ENCODE results near the gene RNF220. TPM values are rescaled to one million over a fixed set of nuclear protein-coding genes. Genes with fewer than 3 reads are reported as not detected.

The RNF220 gene
- total and polyA plus RNA-seq, 7 donors: 49.5 to 122 (median 82.8) TPM

- H3K9me3 ChIP-seq: no peaks in the 10 kb centered on the region
- H3K27ac ChIP-seq: no peak overlapping the region
- DNase-seq: no peak
- TF ChIP-seq EP300 (IDR thresholded peaks at IDR 0.05) (no peak), POLR2AphosphoS5 (IDR thresholded peaks at IDR 0.05) (no peak), POLR2A (IDR thresholded peaks at IDR 0.05) (no peak), CTCF (IDR thresholded peaks at IDR 0.05) (no peak)
- H3K4me1 ChIP-seq: no peaks in the 10 kb centered on the region
- no peaks in the 10 kb centered on the region for H3K36me3 ChIP-seq
- WGBS, 2 donors: 56 to 66% methylated on average over 4 of the region's 4 CpGs
- intact Hi-C loops (cut with DNase I): no loop called here
- no peaks in the 10 kb centered on the region for H3K27me3 ChIP-seq
- no peak overlapping the region for H3K4me3 ChIP-seq
These were observed 43.6 kb upstream of the RNF220 start for GRCh38 chr1:44361478-44361877.

DNA sequence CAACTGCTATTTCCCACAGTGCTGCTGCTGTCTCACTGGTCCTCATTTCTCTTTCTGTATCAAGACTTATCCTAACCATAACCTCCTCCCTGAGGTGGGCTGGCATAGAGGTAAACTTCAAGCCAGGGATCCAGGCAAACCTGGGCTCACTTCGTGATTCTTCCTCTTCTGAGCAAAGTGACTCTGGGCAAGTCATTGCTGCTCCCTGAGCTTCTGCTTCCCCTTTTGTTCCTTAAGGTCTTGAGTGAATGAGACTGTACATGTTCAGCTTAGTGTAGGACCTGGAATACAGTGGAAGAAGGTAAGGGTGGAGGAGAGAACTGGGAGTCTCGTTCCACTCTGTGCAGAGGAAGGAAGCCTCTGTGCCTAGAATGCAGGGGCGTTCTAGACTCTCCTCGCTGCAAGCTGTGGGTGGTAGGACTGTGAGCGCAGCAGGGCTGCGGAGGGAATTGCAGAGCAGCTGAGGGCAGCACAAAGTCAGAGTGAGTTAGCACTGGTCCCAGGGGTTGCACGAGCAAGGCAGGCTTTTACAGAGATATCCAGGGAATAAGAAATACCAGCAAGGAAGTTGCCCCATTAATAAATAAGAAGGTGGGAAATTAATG, 38.6 kb upstream of the RNF220 start:
- H3K27me3 ChIP-seq: no peaks in the 10 kb centered on the region
- no peak for DNase-seq
- intact Hi-C loops (cut with DNase I): no loop called here
- H3K4me3 ChIP-seq: no peak overlapping the region
- no peak overlapping the region for H3K27ac ChIP-seq
- H3K9me3 ChIP-seq: no peaks in the 10 kb centered on the region
- WGBS, 2 donors: 88 to 90% methylated on average over 7 of the region's 7 CpGs
- TF ChIP-seq POLR2AphosphoS5 (IDR thresholded peaks at IDR 0.05) (no peak), CTCF (IDR thresholded peaks at IDR 0.05) (no peak), POLR2A (IDR thresholded peaks at IDR 0.05) (no peak), EP300 (IDR thresholded peaks at IDR 0.05) (no peak)
- no peaks in the 10 kb centered on the region for H3K4me1 ChIP-seq
- H3K36me3 ChIP-seq: no peaks in the 10 kb centered on the region

- no peaks in the 10 kb centered on the region for H3K9me3 ChIP-seq
- DNase-seq: no peak
- TF ChIP-seq CTCF (IDR thresholded peaks at IDR 0.05): no peak
- TF ChIP-seq POLR2A (IDR thresholded peaks at IDR 0.05): no peak
- no peak for TF ChIP-seq POLR2AphosphoS5 (IDR thresholded peaks at IDR 0.05)
- TF ChIP-seq EP300 (IDR thresholded peaks at IDR 0.05): no peak
- no peaks in the 10 kb centered on the region for H3K27me3 ChIP-seq
- H3K4me3 ChIP-seq: no peak overlapping the region
- no peaks in the 10 kb centered on the region for H3K36me3 ChIP-seq
- H3K4me1 ChIP-seq: no peaks in the 10 kb centered on the region
- intact Hi-C loops (cut with DNase I): no loop called here
- WGBS, 2 donors: 63 to 69% methylated on average over 1 of the region's 1 CpG
- no peak overlapping the region for H3K27ac ChIP-seq
These were observed 37.1 kb upstream of the RNF220 start for GRCh38 chr1:44367944-44368343.

GRCh38 chr1:44368471-44369151, 36.4 kb upstream of the RNF220 start:
- H3K4me3 ChIP-seq: no peak overlapping the region
- no peaks in the 10 kb centered on the region for H3K4me1 ChIP-seq
- H3K27me3 ChIP-seq: no peaks in the 10 kb centered on the region
- H3K36me3 ChIP-seq: no peaks in the 10 kb centered on the region
- WGBS, 2 donors: 90% methylated on average over 12 of the region's 12 CpGs
- H3K27ac ChIP-seq: no peak overlapping the region
- H3K9me3 ChIP-seq: no peaks in the 10 kb centered on the region
- no peak for DNase-seq
- intact Hi-C loops (cut with DNase I): no loop called here
- TF ChIP-seq POLR2A (IDR thresholded peaks at IDR 0.05): no peak
- TF ChIP-seq CTCF (IDR thresholded peaks at IDR 0.05): no peak

DNA sequence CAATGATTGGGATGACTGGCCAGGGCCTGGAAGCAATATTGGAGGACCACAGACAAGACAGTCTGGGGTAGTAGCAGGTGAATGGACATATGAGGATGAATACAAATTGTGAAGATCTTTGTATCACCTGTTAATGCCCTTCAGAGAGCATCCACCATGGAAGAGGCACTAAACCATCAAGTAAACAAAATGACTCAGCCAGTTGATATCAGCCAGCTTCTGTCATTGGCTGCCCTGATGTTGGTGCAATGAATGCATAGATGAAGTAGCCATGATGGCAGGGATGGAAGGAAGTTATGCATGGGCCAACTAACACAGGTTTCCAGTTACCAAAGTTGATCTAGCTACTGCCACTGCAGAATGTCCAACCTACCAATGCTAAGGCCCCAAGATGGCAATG, 33.8 kb upstream of the RNF220 start:
- intact Hi-C loops (cut with DNase I): no loop called here
- H3K27me3 ChIP-seq: no peaks in the 10 kb centered on the region

More for the DNA sequence above, 33.8 kb upstream of the RNF220 start:
- Histone ChIP-seq H3K36me3 (no peaks in the 10 kb centered on the region), H3K4me3 (no peak overlapping the region), H3K27ac (no peak overlapping the region), H3K9me3 (no peaks in the 10 kb centered on the region), H3K4me1 (no peaks in the 10 kb centered on the region)
- no peak for DNase-seq
- TF ChIP-seq EP300 (IDR thresholded peaks at IDR 0.05): no peak
- no peak for TF ChIP-seq POLR2A (IDR thresholded peaks at IDR 0.05)
- no peak for TF ChIP-seq CTCF (IDR thresholded peaks at IDR 0.05)
- no peak for TF ChIP-seq POLR2AphosphoS5 (IDR thresholded peaks at IDR 0.05)
